Stimulated activated CD4-positive, alpha-beta T cell treated with anti-CD3 and anti-CD28 coated beads, Interleukin-12 subunit alpha, Interleukin-12 subunit beta, amount 100 ng/mL, for 48 hours (primary cell): ENCODE data around the gene UVRAG.
A peak's percentile ranks its signal among the peaks of the same experiment; 100 is the strongest.

Source experiments
- DNase-seq, 3 donors: peaks; one replicate each; pipeline ENCODE4 v3.0.0-alpha.2; 2020; ENCODE audit warnings: low read depth in 2 of 3, low spot score in 1 of 3

UVRAG gene

DNA sequence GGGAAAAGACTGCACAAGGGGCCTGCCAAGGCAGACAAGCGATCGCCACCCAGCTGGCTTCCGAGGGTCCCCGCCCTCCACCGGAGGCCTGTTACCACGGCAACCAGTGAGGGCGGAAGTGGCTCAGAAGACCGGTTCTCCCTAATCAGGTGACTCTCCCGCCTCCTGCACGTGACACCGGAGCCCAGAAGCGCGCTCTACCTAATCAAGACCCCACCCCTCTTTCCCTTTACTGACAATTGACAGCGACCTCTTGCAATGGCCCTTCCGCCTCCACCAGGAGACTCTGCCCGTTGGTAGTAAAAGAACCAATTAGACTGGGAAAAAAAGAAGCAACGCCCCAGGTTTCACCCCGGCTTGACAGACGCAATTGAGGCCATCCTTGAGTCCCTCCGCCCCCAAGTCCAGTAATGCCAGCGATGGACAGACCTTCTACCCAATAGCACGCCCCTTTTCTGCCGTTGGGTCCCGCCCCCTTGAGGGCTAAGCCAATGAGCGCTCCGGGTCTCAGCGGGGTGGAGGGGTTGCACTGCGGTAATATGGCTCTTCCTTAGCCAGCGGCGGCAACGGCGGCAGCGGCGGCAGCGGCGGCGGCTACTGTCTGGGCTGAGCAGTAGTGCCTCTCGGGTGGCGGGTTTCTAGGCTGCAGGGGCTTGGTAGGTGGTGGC lies at the start of gene UVRAG:
TSS of gene UVRAG (plus strand) at position 534 of the 668 bp plus-strand sequence. CDS start 198 bp downstream, outside the sequence.
- peak; percentile 95 to 99 (median 96) for DNase-seq

GRCh38 chr11:75766443-75767227 lies 48.4 kb upstream of the UVRAG start:
- no peak for DNase-seq

DNA sequence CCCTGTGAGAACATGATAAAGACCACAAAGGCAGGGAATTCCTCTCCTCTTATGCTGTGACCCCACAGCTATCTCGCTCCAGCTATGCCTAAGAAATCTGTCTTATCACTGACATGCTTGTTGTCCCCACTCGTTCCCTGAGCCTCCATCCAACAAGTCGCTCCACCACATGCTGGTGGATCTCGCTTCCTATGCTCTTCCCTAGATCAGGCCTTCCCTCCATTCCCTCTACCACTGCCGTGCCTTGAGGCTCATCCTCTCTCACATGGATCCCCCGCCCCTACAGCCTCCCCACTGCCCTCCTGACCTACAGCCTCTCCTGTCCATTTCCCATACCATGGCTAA lies 47.8 kb upstream of the UVRAG start:
- DNase-seq: no peak

DNA sequence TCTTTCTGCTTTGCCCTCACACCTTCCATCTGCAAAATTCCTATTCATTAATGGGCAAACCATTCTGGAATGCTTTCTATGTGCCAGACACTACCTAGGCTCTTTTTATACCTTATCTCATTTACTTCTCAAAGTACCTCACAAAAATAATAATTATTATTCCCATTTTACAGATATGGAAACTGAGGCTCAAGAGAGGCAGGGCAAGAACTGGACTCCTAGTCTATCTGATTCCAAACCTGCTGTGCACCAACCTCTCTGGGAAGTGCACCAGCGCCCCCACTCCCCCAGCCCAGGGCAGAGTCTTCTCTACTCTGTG lies 47.3 kb upstream of the UVRAG start:
- no peak for DNase-seq

DNA sequence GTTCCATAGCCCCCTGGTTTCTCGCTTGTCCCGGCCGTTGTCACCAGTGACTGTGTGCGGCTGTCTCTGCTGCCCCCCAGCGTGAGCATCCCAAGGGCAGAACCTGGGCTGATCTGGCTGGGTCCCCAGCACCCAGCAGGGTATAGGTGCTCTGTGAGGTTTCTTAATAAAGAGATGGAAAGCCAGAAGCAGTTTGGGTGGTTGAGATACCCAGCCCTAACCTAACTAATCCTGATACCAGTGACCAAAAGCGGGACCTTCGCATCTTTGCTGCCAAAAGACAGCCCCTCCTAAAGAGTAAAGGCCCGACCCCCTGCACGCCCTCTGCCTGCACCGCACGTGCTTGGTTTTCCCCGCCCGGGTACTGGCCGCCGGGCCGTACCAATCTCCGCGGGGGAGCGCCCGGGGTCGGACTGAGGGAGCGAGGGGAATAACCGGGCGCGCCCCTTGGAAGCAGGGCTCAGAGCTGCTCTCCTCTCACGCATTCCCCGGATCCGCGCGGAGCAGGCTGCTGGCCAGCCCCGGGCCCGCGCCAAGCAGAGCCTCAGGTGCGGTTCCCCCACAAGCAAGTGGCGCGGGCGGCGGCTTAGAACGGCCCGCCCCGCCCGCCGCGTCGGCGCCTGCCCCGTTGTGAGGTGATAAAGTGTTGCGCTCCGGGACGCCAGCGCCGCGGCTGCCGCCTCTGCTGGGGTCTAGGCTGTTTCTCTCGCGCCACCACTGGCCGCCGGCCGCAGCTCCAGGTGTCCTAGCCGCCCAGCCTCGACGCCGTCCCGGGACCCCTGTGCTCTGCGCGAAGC lies 46.7 kb upstream of the UVRAG start, which contains the start of gene DGAT2:
TSS of gene DGAT2 (plus strand) at position 667 of the 797 bp plus-strand sequence. CDS start 214 bp downstream, outside the sequence.
- peak; percentile 42 to 61 (median 55) for DNase-seq

GRCh38 chr11:75768909-75769771 lies 45.9 kb upstream of the UVRAG start:
- no peak for DNase-seq

GRCh38 chr11:75770102-75770501 lies 44.9 kb upstream of the UVRAG start:
- no peak for DNase-seq

GRCh38 chr11:75771646-75772410 lies 43.2 kb upstream of the UVRAG start:
- no peak for DNase-seq

- no peak for DNase-seq
Measured at GRCh38 chr11:75773595-75774353, 41.2 kb upstream of the UVRAG start.

DNA sequence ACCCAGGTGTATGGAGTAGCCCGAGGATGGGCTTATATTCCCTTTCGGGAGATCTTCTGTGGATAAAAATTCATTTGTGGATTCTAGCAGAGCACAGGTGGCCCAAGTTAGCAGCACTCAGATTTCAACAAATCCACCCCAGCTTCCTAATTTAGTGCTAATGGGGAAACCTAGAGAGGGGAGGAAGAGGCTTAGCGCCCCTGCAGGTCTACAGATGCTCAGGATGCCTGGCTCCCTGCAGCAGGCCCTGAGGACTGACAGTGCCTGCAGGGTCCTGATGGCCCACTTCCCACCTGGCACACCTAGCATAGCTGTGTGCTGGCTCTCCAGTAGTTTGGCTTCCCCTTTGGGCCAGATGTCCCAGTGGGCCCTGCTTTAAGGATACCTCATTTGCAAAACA lies 40.0 kb upstream of the UVRAG start:
- no peak for DNase-seq

GRCh38 chr11:75776546-75776945 lies 38.5 kb upstream of the UVRAG start:
- DNase-seq: no peak

- DNase-seq: no peak
Measured at GRCh38 chr11:75777461-75778110, 37.4 kb upstream of the UVRAG start.

GRCh38 chr11:75778962-75779361 lies 36.0 kb upstream of the UVRAG start:
- DNase-seq: no peak

GRCh38 chr11:75779960-75780359 lies 35.0 kb upstream of the UVRAG start:
- DNase-seq: no peak

- DNase-seq: no peak
Measured at GRCh38 chr11:75780888-75781287, 34.1 kb upstream of the UVRAG start.

DNA sequence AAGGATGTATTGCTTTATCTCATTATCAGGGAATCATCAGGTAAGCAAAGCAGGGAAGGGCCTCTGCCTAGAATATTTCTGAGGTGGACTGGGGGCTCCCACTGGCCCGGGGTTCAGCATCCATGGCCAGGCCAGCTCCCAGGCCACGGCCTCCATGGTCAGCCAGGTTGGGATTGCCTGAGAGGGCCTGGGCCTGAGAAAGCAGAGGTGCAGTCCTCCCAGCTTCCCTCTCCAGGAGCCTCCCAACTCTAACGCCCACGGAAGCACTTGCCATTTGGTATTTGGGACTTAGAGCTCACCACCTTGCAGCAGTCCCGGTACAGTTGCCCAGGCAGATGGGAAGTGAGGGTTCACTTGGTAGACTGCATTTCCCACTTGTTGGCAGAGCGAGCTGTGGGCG lies 33.7 kb upstream of the UVRAG start:
- no peak for DNase-seq

DNA sequence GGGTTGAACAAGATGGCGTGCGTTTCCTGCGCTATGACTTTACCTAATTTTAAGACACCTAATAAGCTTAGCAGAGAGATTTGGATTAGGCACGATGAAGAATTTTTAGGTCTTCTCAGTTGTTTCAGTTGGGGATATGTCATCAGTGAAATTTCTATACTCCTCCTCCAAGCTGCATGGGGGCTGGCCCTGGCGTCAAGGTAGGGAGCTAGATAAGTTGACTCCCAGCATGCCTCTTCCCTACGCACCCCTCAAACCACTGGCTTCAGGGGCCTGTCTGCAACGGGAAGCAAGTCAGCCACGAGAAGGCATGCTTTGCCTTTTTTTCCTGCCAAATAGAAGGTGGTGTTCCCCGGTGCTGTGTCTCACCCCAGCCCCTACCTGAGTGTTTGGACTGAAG lies 33.2 kb upstream of the UVRAG start:
- DNase-seq: no peak

GRCh38 chr11:75782540-75783263 lies 32.3 kb upstream of the UVRAG start:
- DNase-seq: no peak
